Duodenal mucosa (tissue), 2 donors: ENCODE results near the gene VPS33A.
"Not testable (repeated sequence)": the region's sequence is repeated elsewhere in the genome, so short reads cannot be mapped to it uniquely, and the experiment has no call there.

Experiments
- H3K27ac ChIP-seq: one replicate; pipeline ENCODE4 v1.7.0; 2013; ENCODE audit warnings: low read depth, low read length
- H3K27me3 ChIP-seq, 2 donors: one replicate each; pipeline ENCODE4 v1.7.0; 2013; ENCODE audit warnings: low read length in 2 of 2, control low read depth in 1 of 2; ENCODE audit not compliant: insufficient read depth in 2 of 2, control insufficient read depth in 1 of 2
- H3K36me3 ChIP-seq, 2 donors: one replicate each; pipeline ENCODE4 v1.7.0; 2013; ENCODE audit warnings: low read length in 2 of 2, control low read depth in 1 of 2; ENCODE audit not compliant: insufficient read depth in 2 of 2, control insufficient read depth in 1 of 2
- H3K4me1 ChIP-seq, 2 donors: one replicate each; pipeline ENCODE4 v1.7.0; 2013; ENCODE audit warnings: low read length in 2 of 2, control low read depth in 1 of 2; ENCODE audit not compliant: insufficient read depth in 2 of 2, control insufficient read depth in 1 of 2
- H3K4me3 ChIP-seq, 2 donors: one replicate each; pipeline ENCODE4 v1.7.0; 2013; ENCODE audit warnings: low read length in 2 of 2, low read depth in 1 of 2
- H3K9ac ChIP-seq, 2 donors: one replicate each; pipeline ENCODE4 v1.7.0; 2013; ENCODE audit warnings: low read length in 2 of 2, low read depth in 1 of 2
- H3K9me3 ChIP-seq, 2 donors: one replicate each; pipeline ENCODE4 v1.7.0; 2013; ENCODE audit warnings: low read length in 2 of 2, control low read depth in 1 of 2; ENCODE audit not compliant: control insufficient read depth in 1 of 2

Gene VPS33A

DNA sequence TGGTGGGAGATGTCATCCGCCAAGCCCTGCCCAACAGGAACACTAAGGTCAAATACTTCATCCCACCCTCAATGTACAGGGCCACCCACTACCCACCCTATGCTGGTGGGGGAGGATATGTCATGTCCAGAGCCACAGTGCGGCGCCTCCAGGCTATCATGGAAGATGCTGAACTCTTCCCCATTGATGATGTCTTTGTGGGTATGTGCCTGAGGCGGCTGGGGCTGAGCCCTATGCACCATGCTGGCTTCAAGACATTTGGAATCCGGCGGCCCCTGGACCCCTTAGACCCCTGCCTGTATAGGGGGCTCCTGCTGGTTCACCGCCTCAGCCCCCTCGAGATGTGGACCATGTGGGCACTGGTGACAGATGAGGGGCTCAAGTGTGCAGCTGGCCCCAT, 59.3 kb downstream of the VPS33A start:
- H3K9ac ChIP-seq = no peak overlapping the region
- peaks cover 17 to 24% of the 10 kb centered on the region in 2 donors for H3K27me3 ChIP-seq
- H3K4me1 ChIP-seq = peaks cover 0 to 6% of the 10 kb centered on the region in 2 donors
- H3K27ac ChIP-seq = no peak overlapping the region
- H3K36me3 ChIP-seq = peaks cover 17 to 42% of the 10 kb centered on the region in 2 donors
- no peaks in the 10 kb centered on the region for H3K9me3 ChIP-seq
- H3K4me3 ChIP-seq = no peak overlapping the region

DNA sequence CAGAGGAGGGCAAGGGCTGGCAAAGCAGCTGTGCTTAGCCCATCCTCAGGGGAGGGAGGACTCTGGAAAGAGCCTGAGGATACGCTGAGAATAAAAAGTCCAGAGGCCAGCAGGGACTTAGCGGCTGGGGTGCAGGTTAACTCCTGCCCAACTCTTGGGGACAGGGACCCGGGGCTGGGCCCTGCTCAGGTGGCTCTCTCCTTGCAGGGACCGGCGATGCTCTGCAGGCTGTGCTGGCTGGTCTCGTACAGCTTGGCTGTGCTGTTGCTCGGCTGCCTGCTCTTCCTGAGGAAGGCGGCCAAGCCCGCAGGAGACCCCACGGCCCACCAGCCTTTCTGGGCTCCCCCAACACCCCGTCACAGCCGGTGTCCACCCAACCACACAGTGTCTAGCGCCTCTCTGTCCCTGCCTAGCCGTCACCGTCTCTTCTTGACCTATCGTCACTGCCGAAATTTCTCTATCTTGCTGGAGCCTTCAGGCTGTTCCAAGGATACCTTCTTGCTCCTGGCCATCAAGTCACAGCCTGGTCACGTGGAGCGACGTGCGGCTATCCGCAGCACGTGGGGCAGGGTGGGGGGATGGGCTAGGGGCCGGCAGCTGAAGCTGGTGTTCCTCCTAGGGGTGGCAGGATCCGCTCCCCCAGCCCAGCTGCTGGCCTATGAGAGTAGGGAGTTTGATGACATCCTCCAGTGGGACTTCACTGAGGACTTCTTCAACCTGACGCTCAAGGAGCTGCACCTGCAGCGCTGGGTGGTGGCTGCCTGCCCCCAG, 60.0 kb downstream of the VPS33A start:
- H3K27ac ChIP-seq = no peak overlapping the region
- peaks cover 18 to 24% of the 10 kb centered on the region in 2 donors for H3K27me3 ChIP-seq
- no peak overlapping the region for H3K4me3 ChIP-seq
- H3K4me1 ChIP-seq = peaks cover 0 to 6% of the 10 kb centered on the region in 2 donors
- H3K36me3 ChIP-seq = peaks cover 17 to 37% of the 10 kb centered on the region in 2 donors
- H3K9ac ChIP-seq = no peak overlapping the region
- no peaks in the 10 kb centered on the region for H3K9me3 ChIP-seq

DNA sequence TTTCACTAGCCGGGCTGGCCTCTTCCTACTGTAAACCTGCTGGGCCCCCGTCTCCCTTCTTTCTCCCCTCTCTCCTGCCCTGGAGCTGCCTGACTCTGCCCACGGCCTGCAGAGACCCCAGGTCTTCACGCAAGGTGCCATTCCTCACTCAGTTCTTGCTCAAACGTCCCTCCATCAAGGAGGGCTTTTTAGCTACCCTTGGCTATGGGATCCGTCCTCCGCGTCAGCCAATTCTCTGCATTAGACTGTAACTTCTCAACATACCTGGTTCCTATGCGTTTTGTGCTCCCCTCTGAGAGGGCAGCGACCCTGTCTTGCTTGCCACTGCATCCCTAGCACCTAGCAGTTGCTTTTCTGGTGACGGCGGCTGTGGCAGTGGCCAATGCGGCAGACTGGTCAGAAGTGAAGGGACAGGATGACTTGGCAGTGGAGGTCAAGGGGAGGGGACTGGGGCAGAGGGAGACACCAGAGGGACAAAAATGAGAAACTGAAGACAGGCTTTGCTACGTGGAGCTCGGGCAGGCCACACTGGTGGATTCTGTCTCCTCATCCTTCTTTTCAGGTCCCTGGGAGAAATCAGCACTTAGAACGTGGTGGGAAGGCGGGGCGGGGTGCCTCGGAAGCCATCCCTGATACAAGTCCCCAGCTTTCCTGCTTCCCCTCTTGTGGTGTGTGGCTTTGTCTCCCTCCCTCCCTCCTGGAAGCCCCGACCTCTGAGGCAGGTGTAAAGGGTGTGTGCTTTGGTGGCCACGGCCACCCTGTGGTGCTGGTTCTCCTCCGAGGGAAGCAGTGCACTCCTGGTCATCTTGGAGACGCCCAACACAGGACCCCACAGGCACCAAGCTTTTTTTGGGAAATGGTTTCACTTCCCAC, 61.0 kb downstream of the VPS33A start:
- Histone ChIP-seq H3K9ac (no peak overlapping the region), H3K9me3 (no peaks in the 10 kb centered on the region), H3K27me3 (peaks cover 24 to 25% of the 10 kb centered on the region in 2 donors), H3K27ac (no peak overlapping the region), H3K4me3 (no peak overlapping the region), H3K4me1 (peaks cover 3 to 13% of the 10 kb centered on the region in 2 donors), H3K36me3 (peaks cover 17 to 33% of the 10 kb centered on the region in 2 donors)

- H3K9me3 ChIP-seq = no peaks in the 10 kb centered on the region
- H3K9ac ChIP-seq = no peak overlapping the region
- no peak overlapping the region for H3K27ac ChIP-seq
- H3K27me3 ChIP-seq = peaks cover 24 to 31% of the 10 kb centered on the region in 2 donors
- peaks cover 3 to 13% of the 10 kb centered on the region in 2 donors for H3K4me1 ChIP-seq
- peaks cover 10 to 25% of the 10 kb centered on the region in 2 donors for H3K36me3 ChIP-seq
- H3K4me3 ChIP-seq = peak overlapping the region in 1 of 2 donors; percentile 73
These were observed 61.9 kb downstream of the VPS33A start for GRCh38 chr12:122204167-122205052.

DNA sequence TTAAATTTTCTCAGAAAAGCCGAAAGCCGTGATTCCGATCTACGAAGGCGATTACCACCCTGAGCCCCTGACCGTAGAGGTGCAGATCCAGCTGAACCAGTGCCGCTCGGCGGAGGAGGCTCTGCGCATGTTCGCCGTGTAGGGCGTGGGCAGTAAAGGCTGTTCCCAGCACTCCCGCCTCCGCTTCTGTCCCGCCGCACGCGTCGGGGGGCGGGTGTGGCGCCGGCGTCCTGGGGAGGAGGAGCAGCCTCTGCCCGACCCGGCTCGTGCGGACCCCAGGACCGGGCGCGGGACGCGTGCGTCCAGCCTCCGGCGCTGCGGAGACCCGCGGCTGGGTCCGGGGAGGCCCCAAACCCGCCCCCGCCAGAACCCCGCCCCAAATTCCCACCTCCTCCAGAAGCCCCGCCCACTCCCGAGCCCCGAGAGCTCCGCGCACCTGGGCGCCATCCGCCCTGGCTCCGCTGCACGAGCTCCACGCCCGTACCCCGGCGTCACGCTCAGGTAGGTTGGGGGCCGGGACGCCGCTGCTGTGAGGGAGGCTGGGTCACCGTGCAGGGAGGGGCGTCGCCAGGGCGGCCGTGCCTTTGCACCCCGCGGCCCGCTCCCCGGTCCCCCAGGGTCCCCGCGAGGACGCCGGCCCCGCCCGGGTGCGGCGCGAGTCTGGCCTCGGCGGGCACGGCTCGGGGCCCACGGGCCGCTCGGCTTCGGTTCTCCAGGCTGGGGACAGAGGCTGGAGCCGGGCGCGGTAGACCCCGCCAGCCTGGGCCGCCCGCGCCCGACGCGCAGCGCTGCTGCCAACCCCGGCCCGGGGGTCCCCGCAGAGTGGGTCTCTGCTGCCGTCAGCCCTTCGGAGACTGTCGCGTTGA, 62.8 kb downstream of the VPS33A start, which contains the start of gene B3GNT4:
TSS of gene B3GNT4 (plus strand) at position 409 of the 866 bp plus-strand sequence. CDS start 910 bp downstream, outside the sequence.
- peaks cover 3 to 13% of the 10 kb centered on the region in 2 donors for H3K4me1 ChIP-seq
- H3K9me3 ChIP-seq = no peaks in the 10 kb centered on the region
- no peak within 1 kb of the TSS for H3K9ac ChIP-seq
- peak within 1 kb of the TSS; percentile 71 to 73 for H3K4me3 ChIP-seq
- no peak within 1 kb of the TSS for H3K27ac ChIP-seq
- peaks cover 10 to 17% of the 10 kb centered on the region in 2 donors for H3K36me3 ChIP-seq
- H3K27me3 ChIP-seq = peaks cover 24 to 31% of the 10 kb centered on the region in 2 donors

- not testable (repeated sequence) for H3K27ac ChIP-seq, H3K9me3 ChIP-seq, H3K9ac ChIP-seq
- peak overlapping the region; percentile 71 to 73 for H3K4me3 ChIP-seq
- H3K36me3 ChIP-seq = peaks cover 3 to 10% of the 10 kb centered on the region in 2 donors
- H3K27me3 ChIP-seq = peaks cover 24 to 31% of the 10 kb centered on the region in 2 donors
- peaks cover 3 to 13% of the 10 kb centered on the region in 2 donors for H3K4me1 ChIP-seq
These were observed 63.5 kb downstream of the VPS33A start for GRCh38 chr12:122202811-122203210.

DNA sequence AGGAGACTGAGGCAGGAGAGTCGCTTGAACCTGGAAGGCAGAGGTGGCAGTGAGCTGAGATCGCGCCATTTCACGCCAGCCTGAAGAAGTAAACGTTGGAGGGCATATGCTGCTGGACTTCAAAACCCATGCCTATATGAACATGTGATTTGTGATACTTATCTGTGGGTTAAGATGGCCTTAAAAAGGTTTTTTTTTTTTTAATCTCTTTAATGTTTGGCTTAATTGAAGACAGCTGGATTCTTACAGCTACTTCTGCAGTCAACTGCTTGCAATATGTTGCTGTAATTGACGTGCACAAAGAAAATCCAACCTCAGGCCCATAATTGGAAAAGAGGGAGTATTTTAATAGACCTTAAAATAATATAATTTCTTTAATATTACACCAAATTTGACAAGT, 64.3 kb downstream of the VPS33A start:
- Histone ChIP-seq H3K27ac (no peak overlapping the region), H3K4me1 (peaks cover 3 to 13% of the 10 kb centered on the region in 2 donors), H3K9me3 (no peaks in the 10 kb centered on the region), H3K36me3 (peaks cover 3 to 4% of the 10 kb centered on the region in 2 donors), H3K27me3 (peaks cover 24 to 31% of the 10 kb centered on the region in 2 donors), H3K4me3 (no peak overlapping the region), H3K9ac (no peak overlapping the region)

GRCh38 chr12:122201381-122201780, 64.9 kb downstream of the VPS33A start:
- H3K4me3 ChIP-seq = no peak overlapping the region
- H3K27me3 ChIP-seq = peaks cover 24 to 31% of the 10 kb centered on the region in 2 donors
- no peak overlapping the region for H3K9ac ChIP-seq
- H3K27ac ChIP-seq = no peak overlapping the region
- H3K36me3 ChIP-seq = no peaks in the 10 kb centered on the region
- H3K4me1 ChIP-seq = peaks cover 3 to 13% of the 10 kb centered on the region in 2 donors
- no peaks in the 10 kb centered on the region for H3K9me3 ChIP-seq
